CD14-positive monocyte (primary cell): ENCODE measurements around the gene MRPS35. TPM values are rescaled to one million over a fixed set of nuclear protein-coding genes. Genes with fewer than 3 reads are reported as not detected.

ENCODE experiments used
- DNase-seq, 3 donors: peaks; one replicate each; pipeline ENCODE4 v3.0.0-alpha.2; 2011 to 2022
- H2AFZ ChIP-seq: 2 replicates; pipeline ENCODE4 v1.6.0; 2012; ENCODE audit warnings: mild to moderate bottlenecking, low read depth, low read length, inconsistent platforms; ENCODE audit not compliant: insufficient read depth, poor library complexity, severe bottlenecking
- H3K27ac ChIP-seq, 2 donors: 1 replicate in 1 of 2; 2 replicates in 1 of 2; pipeline ENCODE4 v1.5.1; 2012 to 2013; ENCODE audit warnings: low read length in 2 of 2, control low read depth in 1 of 2, inconsistent platforms in 1 of 2, low read depth in 1 of 2, mild to moderate bottlenecking in 1 of 2
- H3K27me3 ChIP-seq, 2 donors: one replicate each; pipeline versions ENCODE4 v1.6.0 to v1.6.1; 2011 to 2013; ENCODE audit warnings: low read length in 2 of 2; ENCODE audit not compliant: control insufficient read depth in 2 of 2, insufficient read depth in 2 of 2
- H3K36me3 ChIP-seq, 2 donors: replicated peaks in 1 of 2; 1 replicate in 1 of 2; 2 replicates in 1 of 2; pipeline versions ENCODE4 v1.5.1 to v1.6.1; 2012 to 2013; ENCODE audit warnings: low read length in 2 of 2, control low read depth in 1 of 2, inconsistent platforms in 1 of 2, mild to moderate bottlenecking in 1 of 2; ENCODE audit not compliant: insufficient read depth in 2 of 2, control insufficient read depth in 1 of 2
- H3K4me1 ChIP-seq, 2 donors: 1 replicate in 1 of 2; 2 replicates in 1 of 2; pipeline versions ENCODE4 v1.5.1 to v1.6.1; 2012 to 2013; ENCODE audit warnings: low read length in 2 of 2, control low read depth in 1 of 2, inconsistent platforms in 1 of 2, mild to moderate bottlenecking in 1 of 2, moderate library complexity in 1 of 2; ENCODE audit not compliant: insufficient read depth in 2 of 2, control insufficient read depth in 1 of 2
- H3K4me2 ChIP-seq: replicated peaks from 2 replicates; pipeline ENCODE3; 2012; ENCODE audit warnings: low read length, moderate library complexity, mild to moderate bottlenecking; ENCODE audit not compliant: poor library complexity, severe bottlenecking; ENCODE audit errors: extremely low read depth
- H3K4me3 ChIP-seq, 3 experiments: fragments of 200-600 bp in 1 of 3; sonication (generic) in 1 of 3; replicated peaks in 1 of 3; 1 replicate in 2 of 3; 2 replicates in 1 of 3; pipeline ENCODE4 v1.5.1; 2011 to 2013; ENCODE audit warnings: low read length in 3 of 3, mild to moderate bottlenecking in 3 of 3, control low read depth in 2 of 3, low read depth in 2 of 3, inconsistent platforms in 1 of 3, moderate library complexity in 1 of 3
- H3K79me2 ChIP-seq: 2 replicates; pipeline ENCODE4 v1.6.0; 2012; ENCODE audit warnings: mild to moderate bottlenecking, control low read depth, inconsistent platforms, low read length, moderate library complexity; ENCODE audit not compliant: insufficient read depth
- H3K9ac ChIP-seq: 2 replicates; pipeline ENCODE4 v1.6.0; 2017; ENCODE audit warnings: low read length, mild to moderate bottlenecking; ENCODE audit not compliant: insufficient read depth, poor library complexity, severe bottlenecking
- H3K9me3 ChIP-seq, 2 donors: replicated peaks in 1 of 2; 1 replicate in 1 of 2; 2 replicates in 1 of 2; pipeline versions ENCODE4 v1.5.1 to v1.6.1; 2012 to 2013; ENCODE audit warnings: low read length in 2 of 2, control low read depth in 1 of 2; ENCODE audit not compliant: control insufficient read depth in 1 of 2, insufficient read depth in 1 of 2
- H4K20me1 ChIP-seq: 2 replicates; pipeline ENCODE4 v1.6.0; 2012; ENCODE audit warnings: mild to moderate bottlenecking, low read length, control low read depth, moderate library complexity; ENCODE audit not compliant: insufficient read depth
- H3K27ac Mint-ChIP-seq, 7 donors: one replicate each; pipeline ENCODE4 v1.8.0; 2020; ENCODE audit warnings: mild to moderate bottlenecking in 7 of 7, mixed read lengths in 7 of 7, moderate library complexity in 6 of 7, inconsistent platforms in 2 of 7
- H3K27me3 Mint-ChIP-seq, 3 donors: one replicate each; pipeline ENCODE4 v1.8.0; 2021 to 2022; ENCODE audit warnings: low read depth in 3 of 3, mild to moderate bottlenecking in 3 of 3, mixed read lengths in 3 of 3, moderate library complexity in 3 of 3, inconsistent platforms in 1 of 3
- H3K36me3 Mint-ChIP-seq, 2 donors: one replicate each; pipeline ENCODE4 v1.8.0; 2020; ENCODE audit warnings: mixed read lengths in 2 of 2, inconsistent platforms in 1 of 2, mild to moderate bottlenecking in 1 of 2
- H3K4me1 Mint-ChIP-seq: one replicate; pipeline ENCODE4 v1.8.0; 2020; ENCODE audit warnings: mild to moderate bottlenecking, mixed read lengths
- H3K4me3 Mint-ChIP-seq, 2 donors: one replicate each; pipeline ENCODE4 v1.8.0; 2020; ENCODE audit warnings: mild to moderate bottlenecking in 2 of 2, mixed read lengths in 2 of 2, moderate library complexity in 1 of 2
- H3K9me3 Mint-ChIP-seq, 7 donors: one replicate each; pipeline ENCODE4 v1.8.0; 2020 to 2022; ENCODE audit warnings: mixed read lengths in 7 of 7, mild to moderate bottlenecking in 6 of 7, moderate library complexity in 6 of 7, inconsistent platforms in 2 of 7
- CTCF ChIP-seq: fragments of 200-600 bp; IDR thresholded peaks from one replicate; pipeline ENCODE4 v1.8.0; 2022; ENCODE audit warnings: antibody characterized with exemption, mild to moderate bottlenecking
- WGBS: methylation state at CpG from one replicate; pipeline ENCODE4 v1.1.5; 2013; ENCODE audit warnings: missing lambda C conversion rate; ENCODE audit not compliant: insufficient coverage; 5-methylcytosine and 5-hydroxymethylcytosine counted together
- intact Hi-C, 2 donors: fragments of 100-400 bp; cut with micrococcal nuclease; formaldehyde crosslinking; loops; one replicate each; pipeline versions ENCODE4 v1.15.0 to v1.15.1; 2023
- polyA plus RNA-seq, 3 donors: library from polyadenylated mRNA; depleted of rRNA in 1 of 3; unstranded in 2 of 3; stranded (reverse) in 1 of 3; fragments of 300-500 nt in 2 of 3; fragments of >200 nt in 1 of 3; fragmentation: Illumina TruSeq in 2 of 3; gene quantifications; 1 replicate in 2 of 3; 2 replicates in 1 of 3; pipeline ENCODE4 v1.2.3, GENCODE V29; 2012 to 2021

Gene MRPS35
- polyA plus RNA-seq, 3 donors, result 16.6 to 51.8 (median 46.1) TPM

- 89% methylated on average over 3 of the region's 8 CpGs for WGBS
- TF ChIP-seq CTCF, result no peak
- no peak overlapping the region for H3K4me2 ChIP-seq
Measured at GRCh38 chr12:27769142-27769673, 58.6 kb downstream of the MRPS35 start.

DNA sequence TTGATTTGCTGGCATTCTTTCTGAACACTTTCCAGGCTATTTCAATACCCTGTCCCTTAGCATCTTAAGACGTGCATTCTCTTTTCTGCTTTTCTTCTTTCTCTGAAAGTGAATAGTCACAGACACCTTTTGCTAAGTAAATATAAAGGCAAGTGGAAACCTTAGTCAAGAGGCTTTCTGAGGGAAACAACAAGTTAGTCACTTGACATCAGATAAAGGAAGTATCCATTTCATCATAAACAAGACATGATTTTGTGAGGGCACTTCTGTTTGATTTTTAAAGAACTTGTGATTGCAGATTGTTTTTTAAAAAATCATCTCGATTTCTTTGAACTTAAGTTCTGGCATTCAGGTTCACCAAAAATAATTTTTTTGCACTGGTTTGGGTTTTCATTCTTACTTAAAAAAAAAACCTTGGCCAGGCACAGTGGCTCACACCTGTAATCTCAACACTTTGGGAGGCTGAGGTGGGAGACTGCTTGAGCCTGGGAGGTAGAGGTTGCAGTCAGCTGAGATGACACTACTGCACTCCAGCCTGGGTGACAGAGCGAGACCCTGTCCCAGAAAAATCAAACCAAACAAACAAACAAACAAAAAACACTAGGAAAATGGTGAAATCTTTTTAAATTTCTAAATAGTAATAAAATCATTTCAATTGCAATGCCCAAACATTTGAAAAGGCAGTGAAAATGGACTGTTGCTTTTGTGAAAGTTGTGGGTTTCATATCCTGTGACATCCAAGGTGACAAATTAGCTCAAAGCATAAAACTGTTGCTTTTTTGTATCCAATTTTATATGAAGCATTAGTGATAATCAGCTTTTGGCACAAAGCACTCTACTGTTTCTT lies 61.1 kb downstream of the MRPS35 start:
- TF ChIP-seq CTCF, result no peak
- no peaks in the 10 kb centered on the region for H3K36me3 Mint-ChIP-seq
- H3K4me1 Mint-ChIP-seq, result peaks cover 7% of the 10 kb centered on the region
- Histone ChIP-seq H3K9me3 (no peaks in the 10 kb centered on the region), H3K27me3 (no peaks in the 10 kb centered on the region), H4K20me1 (no peaks in the 10 kb centered on the region), H3K4me3 (no peak overlapping the region), H3K4me2 (no peak overlapping the region), H3K79me2 (no peaks in the 10 kb centered on the region), H3K27ac (no peak overlapping the region), H3K36me3 (no peaks in the 10 kb centered on the region), H3K9ac (no peak overlapping the region), H2AFZ (no peak overlapping the region), H3K4me1 (no peaks in the 10 kb centered on the region)
- WGBS, result no CpG with 5 or more reads among the region's 3 CpGs
- H3K9me3 Mint-ChIP-seq, result no peaks in the 10 kb centered on the region
- H3K27me3 Mint-ChIP-seq, result peaks cover 0 to 2% (median 2%) of the 10 kb centered on the region in 3 donors
- intact Hi-C loops, result no loop called here
- DNase-seq, result peak in 2 of 3 donors; percentile 5 to 6
- H3K4me3 Mint-ChIP-seq, result no peak overlapping the region
- no peak overlapping the region for H3K27ac Mint-ChIP-seq

More at GRCh38 chr12:27769142-27769673, 58.6 kb downstream of the MRPS35 start:
- no peaks in the 10 kb centered on the region for H3K9me3 ChIP-seq
- Mint-ChIP-seq H3K27ac (no peak overlapping the region), H3K36me3 (no peaks in the 10 kb centered on the region), H3K4me1 (peaks cover 7% of the 10 kb centered on the region), H3K9me3 (peaks cover 0 to 3% (median 0%) of the 10 kb centered on the region in 7 donors), H3K4me3 (no peak overlapping the region), H3K27me3 (peaks cover 0 to 2% (median 1%) of the 10 kb centered on the region in 3 donors)
- intact Hi-C loops, result no loop called here
- DNase-seq, result no peak
- no peak overlapping the region for H3K27ac ChIP-seq
- no peaks in the 10 kb centered on the region for H3K27me3 ChIP-seq
- no peaks in the 10 kb centered on the region for H4K20me1 ChIP-seq
- no peaks in the 10 kb centered on the region for H3K79me2 ChIP-seq
- no peaks in the 10 kb centered on the region for H3K4me1 ChIP-seq
- no peak overlapping the region for H3K9ac ChIP-seq
- H3K4me3 ChIP-seq, result no peak overlapping the region
- H3K36me3 ChIP-seq, result no peaks in the 10 kb centered on the region
- H2AFZ ChIP-seq, result no peak overlapping the region
